ENCODE results near the gene MFSD12.

The MFSD12 gene

GRCh38 chr19:3499738-3500428, 57.5 kb downstream of the MFSD12 start:
- ATAC-seq: peak; percentile 30
- TF ChIP-seq CSDC2 (CRISPR knock-in tag; IDR thresholded peaks at IDR 0.05) (no peak), GLIS3 (CRISPR knock-in tag; IDR thresholded peaks at IDR 0.05) (no peak), ZFP3 (CRISPR knock-in tag; IDR thresholded peaks at IDR 0.05) (no peak), ZFP30 (CRISPR knock-in tag; IDR thresholded peaks at IDR 0.05) (no peak), TCF4 (CRISPR knock-in tag; IDR thresholded peaks at IDR 0.05; ENCODE audit: borderline replicate concordance) (no peak), CSRNP3 (CRISPR knock-in tag; IDR thresholded peaks at IDR 0.05) (no peak), ZNF8 (CRISPR knock-in tag; IDR thresholded peaks at IDR 0.05) (no peak), POU6F1 (CRISPR knock-in tag; IDR thresholded peaks at IDR 0.05; ENCODE audit: borderline replicate concordance, low read depth) (no peak), RARB (CRISPR knock-in tag; IDR thresholded peaks at IDR 0.05) (no peak), ZC3H10 (CRISPR knock-in tag; IDR thresholded peaks at IDR 0.05) (no peak), ZNF70 (CRISPR knock-in tag; IDR thresholded peaks at IDR 0.05) (no peak), ISL1 (CRISPR knock-in tag; IDR thresholded peaks at IDR 0.05) (no peak), ZNF565 (CRISPR knock-in tag; conservative IDR thresholded peaks at IDR 0.05; ENCODE audit: low read depth) (no peak), OSR1 (CRISPR knock-in tag; IDR thresholded peaks at IDR 0.05) (no peak), ESRRG (CRISPR knock-in tag; IDR thresholded peaks at IDR 0.05) (no peak), BACH2 (CRISPR knock-in tag; IDR thresholded peaks at IDR 0.05; ENCODE audit: borderline replicate concordance) (no peak), PATZ1 (CRISPR knock-in tag; IDR thresholded peaks at IDR 0.05; ENCODE audit: borderline replicate concordance) (no peak), ARNTL (CRISPR knock-in tag; IDR thresholded peaks at IDR 0.05; ENCODE audit: borderline replicate concordance, low read depth) (no peak)
- TF ChIP-seq, protein P1, sequence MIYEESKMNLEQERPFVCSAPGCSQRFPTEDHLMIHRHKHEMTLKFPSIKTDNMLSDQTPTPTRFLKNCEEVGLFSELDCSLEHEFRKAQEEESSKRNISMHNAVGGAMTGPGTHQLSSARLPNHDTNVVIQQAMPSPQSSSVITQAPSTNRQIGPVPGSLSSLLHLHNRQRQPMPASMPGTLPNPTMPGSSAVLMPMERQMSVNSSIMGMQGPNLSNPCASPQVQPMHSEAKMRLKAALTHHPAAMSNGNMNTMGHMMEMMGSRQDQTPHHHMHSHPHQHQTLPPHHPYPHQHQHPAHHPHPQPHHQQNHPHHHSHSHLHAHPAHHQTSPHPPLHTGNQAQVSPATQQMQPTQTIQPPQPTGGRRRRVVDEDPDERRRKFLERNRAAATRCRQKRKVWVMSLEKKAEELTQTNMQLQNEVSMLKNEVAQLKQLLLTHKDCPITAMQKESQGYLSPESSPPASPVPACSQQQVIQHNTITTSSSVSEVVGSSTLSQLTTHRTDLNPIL (CRISPR knock-in tag; IDR thresholded peaks at IDR 0.05; ENCODE audit: low read depth): no peak
- TF ChIP-seq, protein P2, sequence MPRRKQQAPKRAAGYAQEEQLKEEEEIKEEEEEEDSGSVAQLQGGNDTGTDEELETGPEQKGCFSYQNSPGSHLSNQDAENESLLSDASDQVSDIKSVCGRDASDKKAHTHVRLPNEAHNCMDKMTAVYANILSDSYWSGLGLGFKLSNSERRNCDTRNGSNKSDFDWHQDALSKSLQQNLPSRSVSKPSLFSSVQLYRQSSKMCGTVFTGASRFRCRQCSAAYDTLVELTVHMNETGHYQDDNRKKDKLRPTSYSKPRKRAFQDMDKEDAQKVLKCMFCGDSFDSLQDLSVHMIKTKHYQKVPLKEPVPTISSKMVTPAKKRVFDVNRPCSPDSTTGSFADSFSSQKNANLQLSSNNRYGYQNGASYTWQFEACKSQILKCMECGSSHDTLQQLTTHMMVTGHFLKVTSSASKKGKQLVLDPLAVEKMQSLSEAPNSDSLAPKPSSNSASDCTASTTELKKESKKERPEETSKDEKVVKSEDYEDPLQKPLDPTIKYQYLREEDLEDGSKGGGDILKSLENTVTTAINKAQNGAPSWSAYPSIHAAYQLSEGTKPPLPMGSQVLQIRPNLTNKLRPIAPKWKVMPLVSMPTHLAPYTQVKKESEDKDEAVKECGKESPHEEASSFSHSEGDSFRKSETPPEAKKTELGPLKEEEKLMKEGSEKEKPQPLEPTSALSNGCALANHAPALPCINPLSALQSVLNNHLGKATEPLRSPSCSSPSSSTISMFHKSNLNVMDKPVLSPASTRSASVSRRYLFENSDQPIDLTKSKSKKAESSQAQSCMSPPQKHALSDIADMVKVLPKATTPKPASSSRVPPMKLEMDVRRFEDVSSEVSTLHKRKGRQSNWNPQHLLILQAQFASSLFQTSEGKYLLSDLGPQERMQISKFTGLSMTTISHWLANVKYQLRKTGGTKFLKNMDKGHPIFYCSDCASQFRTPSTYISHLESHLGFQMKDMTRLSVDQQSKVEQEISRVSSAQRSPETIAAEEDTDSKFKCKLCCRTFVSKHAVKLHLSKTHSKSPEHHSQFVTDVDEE (CRISPR knock-in tag; IDR thresholded peaks at IDR 0.05): no peak

DNA sequence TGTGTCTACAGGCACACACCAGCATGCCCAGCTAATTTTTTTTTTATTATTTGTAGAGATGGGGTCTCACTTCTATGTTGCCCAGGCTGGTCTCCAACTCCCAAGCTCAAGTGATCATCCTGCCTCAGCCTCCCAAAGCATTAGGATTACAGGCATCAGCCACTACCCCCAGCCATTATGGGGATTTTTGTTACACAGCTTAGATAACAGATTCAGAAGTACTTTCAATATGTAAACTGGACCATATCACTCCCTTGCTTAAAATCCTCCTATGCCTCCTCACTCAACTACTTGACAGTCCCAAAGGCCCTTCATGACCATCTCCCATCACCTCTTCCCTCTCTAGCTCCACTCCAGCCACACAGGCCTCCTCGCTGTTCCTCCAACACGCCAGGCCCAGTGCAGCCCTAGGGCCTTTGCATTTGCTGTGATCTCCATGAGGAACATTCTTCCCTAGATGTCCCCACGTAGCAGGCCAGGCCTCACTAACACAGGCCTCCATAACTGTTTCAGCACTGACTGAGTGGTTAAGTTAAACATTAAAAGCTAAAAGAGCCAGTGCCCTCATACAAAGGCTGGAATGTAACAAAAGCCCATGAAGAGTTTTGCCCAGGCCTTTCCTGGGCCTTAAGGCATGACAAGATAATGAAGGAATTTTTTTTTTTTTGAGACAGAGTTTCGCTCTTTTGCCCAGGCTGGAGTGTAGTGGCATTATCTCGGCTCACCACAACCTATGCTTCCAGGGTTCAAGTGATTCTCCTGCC, 59.4 kb downstream of the MFSD12 start:
- no peak for ATAC-seq
- no peak for TF ChIP-seq CSDC2 (CRISPR knock-in tag; IDR thresholded peaks at IDR 0.05)
- no peak for TF ChIP-seq ZNF70 (CRISPR knock-in tag; IDR thresholded peaks at IDR 0.05)
- no peak for TF ChIP-seq TOX (CRISPR knock-in tag; IDR thresholded peaks at IDR 0.05; ENCODE audit: borderline replicate concordance)
- TF ChIP-seq POU6F1 (CRISPR knock-in tag; IDR thresholded peaks at IDR 0.05; ENCODE audit: borderline replicate concordance, low read depth): no peak

Data from SK-N-SH treated with all-trans-retinoic acid at 6 μM for 48 hours (cell line).